DOHH2 (cell line): ENCODE measurements around the gene KHDC4.
A peak's percentile ranks its signal among the peaks of the same experiment; 100 is the strongest.

ENCODE experiments used
- H3F3A ChIP-seq: fragments of 200-600 bp; sonication (generic), shearing (Covaris generic); 2 replicates; pipeline ENCODE4 v1.6.0; 2016; ENCODE audit warnings: antibody characterized with exemption, mild to moderate bottlenecking; ENCODE audit not compliant: control insufficient read depth, insufficient read depth
- H3K27ac ChIP-seq: fragments of 200-600 bp; sonication (generic); 2 replicates; pipeline ENCODE4 v1.5.1; 2014; ENCODE audit warnings: low read depth, mild to moderate bottlenecking, low read length, moderate library complexity
- H3K27me3 ChIP-seq: fragments of 200-600 bp; sonication (generic); 2 replicates; pipeline ENCODE4 v1.6.1; 2014; ENCODE audit warnings: mild to moderate bottlenecking, low read length, mixed read lengths; ENCODE audit not compliant: control insufficient read depth
- H3K36me3 ChIP-seq: fragments of 200-600 bp; sonication (generic); 2 replicates; pipeline ENCODE4 v1.6.1; 2014; ENCODE audit warnings: mild to moderate bottlenecking, low read length, moderate library complexity, mixed read lengths; ENCODE audit not compliant: control insufficient read depth
- H3K4me1 ChIP-seq: fragments of 200-600 bp; sonication (generic); 2 replicates; pipeline ENCODE4 v1.6.1; 2014; ENCODE audit warnings: mild to moderate bottlenecking, low read length, mixed read lengths; ENCODE audit not compliant: control insufficient read depth
- H3K4me2 ChIP-seq: fragments of 200-600 bp; sonication (generic); 2 replicates; pipeline ENCODE4 v1.6.0; 2014; ENCODE audit warnings: mild to moderate bottlenecking, low read length, moderate library complexity
- H3K4me3 ChIP-seq: fragments of 200-600 bp; sonication (generic); 2 replicates; pipeline ENCODE4 v1.5.1; 2014; ENCODE audit warnings: mild to moderate bottlenecking, low read length, mixed read lengths
- H3K79me2 ChIP-seq: fragments of 200-600 bp; sonication (generic); 2 replicates; pipeline ENCODE4 v1.6.1; 2014; ENCODE audit warnings: mild to moderate bottlenecking, low read length, mixed read lengths; ENCODE audit not compliant: control insufficient read depth
- H3K9me2 ChIP-seq: fragments of 200-600 bp; sonication (generic); replicated peaks from 2 replicates; pipeline ENCODE4 v1.6.1; 2014; ENCODE audit warnings: mild to moderate bottlenecking, low read length, mixed read lengths; ENCODE audit not compliant: control insufficient read depth
- H3K9me3 ChIP-seq: fragments of 200-600 bp; sonication (generic); 2 replicates; pipeline ENCODE4 v1.6.1; 2014; ENCODE audit warnings: antibody characterized with exemption, low read length, mixed read lengths; ENCODE audit not compliant: control insufficient read depth, insufficient read depth
- H4K20me1 ChIP-seq: fragments of 200-600 bp; sonication (generic); 2 replicates; pipeline ENCODE4 v1.6.0; 2014; ENCODE audit warnings: low read depth, mild to moderate bottlenecking, antibody characterized with exemption, low read length, moderate library complexity; ENCODE audit not compliant: control insufficient read depth, insufficient read depth
- EZH2phosphoT487 ChIP-seq: fragments of 200-600 bp; sonication (generic); IDR thresholded peaks from 2 replicates; pipeline ENCODE4 v1.6.1; 2017; ENCODE audit warnings: borderline replicate concordance, mild to moderate bottlenecking, antibody characterized with exemption, low read length, moderate library complexity, mixed read lengths
- TF ChIP-seq, protein P1 (sequence below): fragments of 200-600 bp; sonication (generic); IDR thresholded peaks from one replicate; pipeline ENCODE4 v1.5.1; 2014; ENCODE audit warnings: antibody characterized with exemption, mild to moderate bottlenecking, low read depth, low read length; ENCODE audit not compliant: poor library complexity, severe bottlenecking

KHDC4 gene

GRCh38 chr1:155976062-155976912 is 42.1 kb upstream of the KHDC4 start:
- peaks cover 20% of the 10 kb centered on the region for H3F3A ChIP-seq

GRCh38 chr1:155975375-155976061 is 41.3 kb upstream of the KHDC4 start:
- peaks cover 21% of the 10 kb centered on the region for H4K20me1 ChIP-seq
- H3K4me3 ChIP-seq = peak overlapping the region; percentile 81

More at GRCh38 chr1:155976062-155976912, 42.1 kb upstream of the KHDC4 start:
- Histone ChIP-seq H3K79me2 (peaks cover 95% of the 10 kb centered on the region), H3K9me3 (no peaks in the 10 kb centered on the region), H3K4me1 (peaks cover 85% of the 10 kb centered on the region), H3K4me3 (peak overlapping the region; percentile 81), H3K4me2 (peak overlapping the region; percentile 99), H3K27ac (peak overlapping the region; percentile 89), H3K9me2 (no peaks in the 10 kb centered on the region), H4K20me1 (peaks cover 21% of the 10 kb centered on the region), H3K27me3 (no peaks in the 10 kb centered on the region), H3K36me3 (peaks cover 52% of the 10 kb centered on the region)
- no peak for TF ChIP-seq EZH2phosphoT487
- TF ChIP-seq, protein P1, sequence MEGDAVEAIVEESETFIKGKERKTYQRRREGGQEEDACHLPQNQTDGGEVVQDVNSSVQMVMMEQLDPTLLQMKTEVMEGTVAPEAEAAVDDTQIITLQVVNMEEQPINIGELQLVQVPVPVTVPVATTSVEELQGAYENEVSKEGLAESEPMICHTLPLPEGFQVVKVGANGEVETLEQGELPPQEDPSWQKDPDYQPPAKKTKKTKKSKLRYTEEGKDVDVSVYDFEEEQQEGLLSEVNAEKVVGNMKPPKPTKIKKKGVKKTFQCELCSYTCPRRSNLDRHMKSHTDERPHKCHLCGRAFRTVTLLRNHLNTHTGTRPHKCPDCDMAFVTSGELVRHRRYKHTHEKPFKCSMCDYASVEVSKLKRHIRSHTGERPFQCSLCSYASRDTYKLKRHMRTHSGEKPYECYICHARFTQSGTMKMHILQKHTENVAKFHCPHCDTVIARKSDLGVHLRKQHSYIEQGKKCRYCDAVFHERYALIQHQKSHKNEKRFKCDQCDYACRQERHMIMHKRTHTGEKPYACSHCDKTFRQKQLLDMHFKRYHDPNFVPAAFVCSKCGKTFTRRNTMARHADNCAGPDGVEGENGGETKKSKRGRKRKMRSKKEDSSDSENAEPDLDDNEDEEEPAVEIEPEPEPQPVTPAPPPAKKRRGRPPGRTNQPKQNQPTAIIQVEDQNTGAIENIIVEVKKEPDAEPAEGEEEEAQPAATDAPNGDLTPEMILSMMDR = no peak

GRCh38 chr1:155974208-155975115 is 40.2 kb upstream of the KHDC4 start:
- Histone ChIP-seq H3F3A (0 out of 2 replicates have a peak, but pooled peaks cover 7% of the 10 kb centered on the region), H3K9me2 (no peaks in the 10 kb centered on the region), H3K27me3 (no peaks in the 10 kb centered on the region), H3K36me3 (peaks cover 69% of the 10 kb centered on the region), H3K4me3 (peak overlapping the region; percentile 81), H3K79me2 (peaks cover 100% of the 10 kb centered on the region), H3K9me3 (no peaks in the 10 kb centered on the region), H4K20me1 (peaks cover 21% of the 10 kb centered on the region), H3K4me1 (peaks cover 80% of the 10 kb centered on the region), H3K27ac (0 out of 2 replicates have a peak overlapping the region, but pooled peaks have one; percentile 89), H3K4me2 (peak overlapping the region; percentile 99)
- TF ChIP-seq EZH2phosphoT487 = no peak
- TF ChIP-seq, protein P1 = no peak

More at GRCh38 chr1:155975375-155976061, 41.3 kb upstream of the KHDC4 start:
- Histone ChIP-seq H3K27ac (peak overlapping the region; percentile 89), H3K79me2 (peaks cover 100% of the 10 kb centered on the region), H3K4me2 (peak overlapping the region; percentile 99), H3K4me1 (peaks cover 85% of the 10 kb centered on the region), H3K36me3 (peaks cover 59% of the 10 kb centered on the region), H3K27me3 (no peaks in the 10 kb centered on the region), H3F3A (peaks cover 14% of the 10 kb centered on the region), H3K9me3 (no peaks in the 10 kb centered on the region), H3K9me2 (no peaks in the 10 kb centered on the region)
- TF ChIP-seq, protein P1 = no peak
- no peak for TF ChIP-seq EZH2phosphoT487
